H1 (cell line): Measurements from ENCODE around the gene ZNF33A. TPM values are rescaled to one million over a fixed set of nuclear protein-coding genes. Genes with fewer than 3 reads are reported as not detected.

Source experiments
- CTCF ChIA-PET: fragments of 300-600 bp; sonication (Branson Sonifier 250); formaldehyde crosslinking; loops from one replicate; lab custom pipeline; 2021; ENCODE audit not compliant: partially characterized antibody; lab: Charles Lee
- POLR2A ChIA-PET: fragments of 300-600 bp; sonication (Branson Sonifier 250); formaldehyde crosslinking; loops from one replicate; lab custom pipeline; 2021; ENCODE audit warnings: inconsistent platforms; ENCODE audit not compliant: partially characterized antibody; lab: Charles Lee
- DNase-seq, 2 experiments: peaks; one replicate each; pipeline versions ENCODE4 v3.0.0 to v3.0.0-alpha.2; 2010 to 2022; ENCODE audit warnings: low spot score in 2 of 2, low read depth in 1 of 2, mixed read lengths in 1 of 2
- FAIRE-seq: peaks from 2 replicates; lab custom pipeline; 2011; peaks lifted over from hg19 to GRCh38; lab: Jason Lieb, UNC
- H2AFZ ChIP-seq: 2 replicates; pipeline ENCODE4 v1.8.1; 2012; ENCODE audit warnings: low read length, inconsistent platforms
- H2AK5ac ChIP-seq: 2 replicates; pipeline ENCODE4 v1.6.1; 2013; ENCODE audit warnings: low read depth, low read length
- H2BK120ac ChIP-seq: replicated peaks from 2 replicates; pipeline ENCODE3; 2013; ENCODE audit warnings: low read depth, low read length, inconsistent platforms
- H2BK12ac ChIP-seq: 2 replicates; pipeline ENCODE4 v1.6.1; 2013; ENCODE audit warnings: low read depth, low read length
- H2BK15ac ChIP-seq: 2 replicates; pipeline ENCODE4 v1.6.1; 2013; ENCODE audit warnings: low read length
- H2BK20ac ChIP-seq: 2 replicates; pipeline ENCODE4 v1.6.1; 2013; ENCODE audit warnings: low read length
- H2BK5ac ChIP-seq: 2 replicates; pipeline ENCODE4 v1.6.1; 2013; ENCODE audit warnings: low read depth, low read length
- H3K14ac ChIP-seq: 2 replicates; pipeline ENCODE4 v1.6.1; 2013; ENCODE audit warnings: inconsistent platforms; ENCODE audit not compliant: insufficient read length
- H3K18ac ChIP-seq: 2 replicates; pipeline ENCODE4 v1.6.1; 2013; ENCODE audit warnings: low read length; ENCODE audit errors: extremely low read depth
- H3K23ac ChIP-seq: 2 replicates; pipeline ENCODE4 v1.6.1; 2013; ENCODE audit warnings: inconsistent platforms; ENCODE audit not compliant: insufficient read length
- H3K23me2 ChIP-seq: 2 replicates; pipeline ENCODE4 v1.6.1; 2013; ENCODE audit warnings: low read depth, low read length
- H3K27ac ChIP-seq: 2 replicates; pipeline ENCODE4 v1.6.1; 2011; ENCODE audit warnings: low read depth, low read length, inconsistent platforms
- H3K27me3 ChIP-seq, 4 experiments: replicated peaks in 1 of 4; 1 replicate in 1 of 4; 2 replicates in 3 of 4; pipeline versions ENCODE4 v1.6.1 to v1.8.1; 2011 to 2013; ENCODE audit warnings: low read length in 3 of 4, mild to moderate bottlenecking in 3 of 4, inconsistent platforms in 2 of 4, mixed read lengths in 2 of 4, moderate library complexity in 1 of 4; ENCODE audit not compliant: control insufficient read depth in 3 of 4, insufficient read depth in 3 of 4; ENCODE audit errors: extremely low read depth in 1 of 4
- H3K36me3 ChIP-seq, 4 experiments: 2 replicates each; pipeline versions ENCODE4 v1.6.1 to v1.8.1; 2011 to 2013; ENCODE audit warnings: mild to moderate bottlenecking in 4 of 4, low read length in 3 of 4, moderate library complexity in 2 of 4, control low read depth in 1 of 4, inconsistent platforms in 1 of 4; ENCODE audit not compliant: insufficient read depth in 4 of 4, control insufficient read depth in 2 of 4
- H3K4ac ChIP-seq: replicated peaks from 2 replicates; pipeline ENCODE3; 2013; ENCODE audit warnings: low read length, low read depth, mixed read lengths, inconsistent platforms; ENCODE audit not compliant: insufficient read length
- H3K4me1 ChIP-seq, 4 experiments: replicated peaks in 1 of 4; 1 replicate in 1 of 4; 2 replicates in 3 of 4; pipeline versions ENCODE4 v1.6.1 to v1.8.1; 2011 to 2013; ENCODE audit warnings: low read length in 3 of 4, inconsistent platforms in 2 of 4, mixed read lengths in 1 of 4; ENCODE audit not compliant: insufficient read depth in 4 of 4, control insufficient read depth in 3 of 4
- H3K4me2 ChIP-seq, 2 experiments: 2 replicates each; pipeline versions ENCODE4 v1.6.1 to v1.8.1; 2011 to 2013; ENCODE audit warnings: low read depth in 2 of 2, low read length in 2 of 2, control low read depth in 1 of 2, inconsistent platforms in 1 of 2, mild to moderate bottlenecking in 1 of 2; ENCODE audit not compliant: insufficient read depth in 1 of 2
- H3K4me3 ChIP-seq, 4 experiments: fragments of 200-600, 300-600 bp in 1 of 4; sonication (generic), shearing (Covaris generic), sonication (Bioruptor Twin) in 1 of 4; 2 replicates each; pipeline versions ENCODE4 v1.5.1 to v1.8.1; 2011 to 2016; ENCODE audit warnings: low read length in 4 of 4, low read depth in 3 of 4, control low read depth in 2 of 4, inconsistent platforms in 2 of 4, mild to moderate bottlenecking in 2 of 4, mixed read lengths in 1 of 4, moderate library complexity in 1 of 4; ENCODE audit not compliant: insufficient read depth in 2 of 4; ENCODE audit errors: extremely low read depth in 1 of 4
- H3K56ac ChIP-seq: replicated peaks from 2 replicates; pipeline ENCODE3; 2013; ENCODE audit warnings: low read depth, mild to moderate bottlenecking, mixed read lengths, low read length, inconsistent platforms; ENCODE audit not compliant: insufficient read length
- H3K79me1 ChIP-seq: 2 replicates; pipeline ENCODE4 v1.6.1; 2013; ENCODE audit warnings: low read depth, low read length, control low read depth
- H3K79me2 ChIP-seq, 2 experiments: 2 replicates each; pipeline versions ENCODE4 v1.6.1 to v1.8.1; 2012 to 2013; ENCODE audit warnings: low read length in 2 of 2, mild to moderate bottlenecking in 2 of 2, inconsistent platforms in 1 of 2; ENCODE audit not compliant: insufficient read depth in 2 of 2, control insufficient read depth in 1 of 2
- H3K9ac ChIP-seq, 4 experiments: replicated peaks in 1 of 4; 1 replicate in 1 of 4; 2 replicates in 3 of 4; pipeline versions ENCODE4 v1.6.1 to v1.8.1; 2011 to 2013; ENCODE audit warnings: low read depth in 3 of 4, low read length in 3 of 4, control low read depth in 2 of 4, mild to moderate bottlenecking in 2 of 4, moderate library complexity in 2 of 4, inconsistent platforms in 1 of 4; ENCODE audit errors: extremely low read depth in 1 of 4
- H3K9me3 ChIP-seq, 2 experiments: 2 replicates each; pipeline versions ENCODE4 v1.6.1 to v1.8.1; 2012 to 2013; ENCODE audit warnings: mild to moderate bottlenecking in 2 of 2, moderate library complexity in 2 of 2, control low read depth in 1 of 2, inconsistent platforms in 1 of 2, low read depth in 1 of 2, low read length in 1 of 2, mixed read lengths in 1 of 2; ENCODE audit not compliant: insufficient read depth in 2 of 2
- H4K20me1 ChIP-seq, 2 experiments: replicated peaks in 1 of 2; 2 replicates each; pipeline versions ENCODE3 to v1.8.1; 2011 to 2013; ENCODE audit warnings: inconsistent platforms in 2 of 2, low read length in 2 of 2, mild to moderate bottlenecking in 1 of 2; ENCODE audit not compliant: insufficient read depth in 2 of 2, control insufficient read depth in 1 of 2
- H4K5ac ChIP-seq: 2 replicates; pipeline ENCODE4 v1.6.1; 2013; ENCODE audit warnings: low read length, low read depth, mixed read lengths, inconsistent platforms; ENCODE audit not compliant: insufficient read length
- H4K8ac ChIP-seq: 2 replicates; pipeline ENCODE4 v1.8.0; 2013; ENCODE audit warnings: mild to moderate bottlenecking, moderate library complexity, low read length, inconsistent platforms; ENCODE audit not compliant: insufficient read depth; ENCODE audit errors: extremely low read depth
- H4K91ac ChIP-seq: replicated peaks from 2 replicates; pipeline ENCODE3; 2013; ENCODE audit warnings: low read length, mixed read lengths, inconsistent platforms; ENCODE audit not compliant: insufficient read length
- CHD2 ChIP-seq: IDR thresholded peaks from 2 replicates; pipeline ENCODE4 v1.6.1; 2012; ENCODE audit warnings: low read length, improper control_type of control experiment
- EZH2 ChIP-seq: fragments of 200-600 bp; sonication (generic); IDR thresholded peaks from 2 replicates; pipeline ENCODE4 v1.7.1; 2012; ENCODE audit warnings: low read depth, mild to moderate bottlenecking, moderate library complexity, low read length, inconsistent platforms; ENCODE audit not compliant: severe bottlenecking
- HDAC2 ChIP-seq, 2 experiments: fragments of 300-600 bp in 1 of 2; sonication (generic) in 1 of 2; IDR thresholded peaks; 2 replicates each; pipeline ENCODE4 v1.6.1; 2011 to 2012; ENCODE audit warnings: low read depth in 2 of 2, low read length in 2 of 2, mild to moderate bottlenecking in 2 of 2, moderate library complexity in 2 of 2, borderline replicate concordance in 1 of 2, inconsistent platforms in 1 of 2
- KDM1A ChIP-seq: fragments of 200-600, 300-600 bp; sonication (generic); IDR thresholded peaks from 2 replicates; pipeline ENCODE4 v1.7.1; 2016; ENCODE audit warnings: mild to moderate bottlenecking, low read length, borderline replicate concordance
- MAX ChIP-seq: IDR thresholded peaks from 2 replicates; pipeline ENCODE4 v1.6.1; 2012; ENCODE audit warnings: inconsistent platforms
- RAD21 ChIP-seq, 2 experiments: IDR thresholded peaks in 1 of 2; conservative IDR thresholded peaks in 1 of 2; 2 replicates each; pipeline ENCODE4 v1.6.1; 2011; ENCODE audit warnings: low read depth in 2 of 2, low read length in 2 of 2, improper control_type of control experiment in 1 of 2, inconsistent platforms in 1 of 2, mild to moderate bottlenecking in 1 of 2, moderate library complexity in 1 of 2
- RBBP5 ChIP-seq: IDR thresholded peaks from 2 replicates; pipeline ENCODE4 v1.7.1; 2012; ENCODE audit warnings: low read depth, mild to moderate bottlenecking, inconsistent platforms, low read length, moderate library complexity, borderline replicate concordance
- SP1 ChIP-seq: IDR thresholded peaks from 2 replicates; pipeline ENCODE4 v1.6.1; 2011; ENCODE audit warnings: low read depth, low read length
- SRF ChIP-seq: IDR thresholded peaks from 2 replicates; pipeline ENCODE4 v1.6.1; 2011; ENCODE audit warnings: mild to moderate bottlenecking, low read depth, low read length, moderate library complexity
- YY1 ChIP-seq: IDR thresholded peaks from 2 replicates; pipeline ENCODE4 v1.6.1; 2011; ENCODE audit warnings: low read depth, mild to moderate bottlenecking, low read length
- WGBS, 2 experiments: shearing (Covaris generic) in 1 of 2; methylation state at CpG; one replicate each; pipeline versions ENCODE4 v1.1.6 to v1.1.7; 2013 to 2015; ENCODE audit warnings: low lambda C conversion rate in 2 of 2, mixed read lengths in 2 of 2, inconsistent platforms in 1 of 2, low coverage in 1 of 2, missing lambda C conversion rate in 1 of 2; ENCODE audit not compliant: insufficient replicate concordance in 2 of 2, insufficient coverage in 1 of 2, insufficient read length in 1 of 2; ENCODE audit errors: extremely low coverage in 1 of 2, missing lambda C conversion rate in 1 of 2; 5-methylcytosine and 5-hydroxymethylcytosine counted together
- polyA plus RNA-seq, 7 experiments: library from polyadenylated mRNA; depleted of rRNA in 3 of 7; stranded (reverse) in 5 of 7; unstranded in 2 of 7; fragments of >200 nt in 5 of 7; fragments of 200-250 nt in 2 of 7; gene quantifications; 1 replicate in 5 of 7; 2 replicates in 1 of 7; 4 replicates in 1 of 7; pipeline versions ENCODE4 v1.2.1 to v1.2.3, GENCODE V29; 2011 to 2013; ENCODE audit warnings: missing spikeins in 2 of 7, mixed read lengths in 2 of 7
- total RNA-seq: library from RNA; stranded (reverse); fragmentation: NEBNext Ultra II Directional; extraction: Animal tissue kit (Norgen Biotek cat#: 25700); gene quantifications from 2 replicates; pipeline ENCODE4 v1.2.1, GENCODE V29; 2021

The ZNF33A gene
- total and polyA plus RNA-seq, 2 of the 8 experiments (the other 6 are each of a cell fraction or from before 2014, with no cell fraction given): 6.0 to 48.3 TPM

GRCh38 chr10:38027986-38028385 lies 17.5 kb downstream of the ZNF33A start:
- Histone ChIP-seq H3K79me2 (no peaks in the 10 kb centered on the region), H4K8ac (no peak overlapping the region), H3K4me1 (no peaks in the 10 kb centered on the region), H3K27ac (no peak overlapping the region), H2BK15ac (no peak overlapping the region), H3K23me2 (no peaks in the 10 kb centered on the region), H3K18ac (no peak overlapping the region), H2BK12ac (no peak overlapping the region), H3K14ac (no peak overlapping the region), H2BK120ac (no peak overlapping the region), H3K36me3 (peaks cover 0 to 30% (median 11%) of the 10 kb centered on the region in 4 experiments; a peak in 5 of 8 replicates), H2BK20ac (no peak overlapping the region), H3K4me3 (no peak overlapping the region), H3K23ac (no peak overlapping the region), H3K79me1 (no peaks in the 10 kb centered on the region), H3K56ac (no peak overlapping the region), H3K4ac (no peak overlapping the region), H4K91ac (no peak overlapping the region), H2BK5ac (no peak overlapping the region), H3K4me2 (no peak overlapping the region), H2AK5ac (no peak overlapping the region), H3K9me3 (no peaks in the 10 kb centered on the region), H2AFZ (no peak overlapping the region), H3K9ac (no peak overlapping the region), H4K5ac (no peak overlapping the region), H4K20me1 (no peaks in the 10 kb centered on the region), H3K27me3 (no peaks in the 10 kb centered on the region)
- no peak for FAIRE-seq
- POLR2A ChIA-PET: no interaction called here
- WGBS, 2 experiments: 100% methylated on average over 1 of the region's 1 CpG; no CpG with 5 or more reads in 1 of the 2 experiments
- no peak for DNase-seq
- TF ChIP-seq SP1: no peak
- no peak for TF ChIP-seq MAX
- no peak for TF ChIP-seq HDAC2 (IDR thresholded peaks at IDR 0.05; ENCODE audit: borderline replicate concordance in 1 of 2, low read depth in 2 of 2, low read length in 2 of 2)
- no peak for TF ChIP-seq RAD21 (IDR thresholded peaks at IDR 0.05 in 1 of 2, conservative IDR thresholded peaks at IDR 0.05 in 1 of 2; ENCODE audit: low read depth in 2 of 2, low read length in 2 of 2)
- no peak for TF ChIP-seq YY1
- TF ChIP-seq RBBP5: no peak
- no peak for TF ChIP-seq KDM1A
- no peak for TF ChIP-seq EZH2
- TF ChIP-seq CHD2: no peak
- TF ChIP-seq SRF: no peak
- CTCF ChIA-PET: no interaction called here
